Hepatocyte (in vitro differentiated cells): Measurements from ENCODE around the gene TFAP2B.

Experiments used
- CTCF ChIP-seq: fragments of 200-600 bp; sonication (generic); IDR thresholded peaks from 2 replicates; pipeline ENCODE4 v1.5.1; 2016; ENCODE audit warnings: antibody characterized with exemption, mild to moderate bottlenecking; ENCODE audit not compliant: poor library complexity
- EZH2 ChIP-seq: fragments of 200-600 bp; sonication (generic); IDR thresholded peaks from 2 replicates; pipeline ENCODE4 v1.6.1; 2016; ENCODE audit warnings: antibody characterized with exemption, mild to moderate bottlenecking, borderline replicate concordance
- EZH2phosphoT487 ChIP-seq: fragments of 200-600 bp; sonication (generic); IDR thresholded peaks from one replicate; pipeline ENCODE4 v1.6.1; 2018; ENCODE audit warnings: antibody characterized with exemption, mild to moderate bottlenecking, low read depth, moderate library complexity; ENCODE audit not compliant: unreplicated experiment, severe bottlenecking

- TF ChIP-seq CTCF (no peak), EZH2 (no peak), EZH2phosphoT487 (no peak)
Measured at GRCh38 chr6:50889935-50890334, 71.3 kb downstream of the TFAP2B start.
